ENCODE data around the gene CHN2.

The CHN2 gene

GRCh38 chr7:29447828-29448227 is 253.3 kb downstream of the CHN2 start:
- no peak for TF ChIP-seq POLR2A (IDR thresholded peaks at IDR 0.05; ENCODE audit: low read depth, low read length)
- TF ChIP-seq TAF1 (IDR thresholded peaks at IDR 0.05; ENCODE audit: low read depth, low read length), result no peak
- TF ChIP-seq POU2F2 (IDR thresholded peaks at IDR 0.05; ENCODE audit: low read depth, low read length), result no peak
- no peak for FAIRE-seq
- DNase-seq (ENCODE audit: insufficient read length, low spot score), result no peak

GRCh38 chr7:29449569-29450260 is 255.1 kb downstream of the CHN2 start:
- DNase-seq (ENCODE audit: insufficient read length, low spot score) (no peak), FAIRE-seq (no peak)
- TF ChIP-seq POLR2AphosphoS5 (IDR thresholded peaks at IDR 0.05; ENCODE audit: low read depth, low read length) (no peak), SPI1 (IDR thresholded peaks at IDR 0.05; ENCODE audit: low read depth, low read length) (no peak), TAF1 (IDR thresholded peaks at IDR 0.05; ENCODE audit: low read depth, low read length) (no peak), POLR2A (IDR thresholded peaks at IDR 0.05; ENCODE audit: low read depth, low read length) (no peak), POU2F2 (IDR thresholded peaks at IDR 0.05; ENCODE audit: low read depth, low read length) (no peak), PAX5 (IDR thresholded peaks at IDR 0.05; ENCODE audit: insufficient read depth, low read length, severe bottlenecking) (no peak)

- no peak for DNase-seq (ENCODE audit: insufficient read length, low spot score)
- TF ChIP-seq PAX5 (IDR thresholded peaks at IDR 0.05; ENCODE audit: insufficient read depth, low read length, severe bottlenecking), result no peak
- no peak for TF ChIP-seq POU2F2 (IDR thresholded peaks at IDR 0.05; ENCODE audit: low read depth, low read length)
- no peak for TF ChIP-seq POLR2A (IDR thresholded peaks at IDR 0.05; ENCODE audit: low read depth, low read length)
- no peak for TF ChIP-seq TAF1 (IDR thresholded peaks at IDR 0.05; ENCODE audit: low read depth, low read length)
- no peak for TF ChIP-seq POLR2AphosphoS5 (IDR thresholded peaks at IDR 0.05; ENCODE audit: low read depth, low read length)
- no peak for FAIRE-seq
These were observed 258.4 kb downstream of the CHN2 start for GRCh38 chr7:29453021-29453420.

- FAIRE-seq (no peak), DNase-seq (ENCODE audit: insufficient read length, low spot score) (no peak)
- TF ChIP-seq SPI1 (IDR thresholded peaks at IDR 0.05; ENCODE audit: low read depth, low read length) (no peak), POU2F2 (IDR thresholded peaks at IDR 0.05; ENCODE audit: low read depth, low read length) (no peak), PAX5 (IDR thresholded peaks at IDR 0.05; ENCODE audit: insufficient read depth, low read length, severe bottlenecking) (no peak), POLR2AphosphoS5 (IDR thresholded peaks at IDR 0.05; ENCODE audit: low read depth, low read length) (no peak), TAF1 (IDR thresholded peaks at IDR 0.05; ENCODE audit: low read depth, low read length) (no peak), POLR2A (IDR thresholded peaks at IDR 0.05; ENCODE audit: low read depth, low read length) (no peak)
These were observed 259.9 kb downstream of the CHN2 start for GRCh38 chr7:29454464-29454863.

- FAIRE-seq (no peak), DNase-seq (ENCODE audit: insufficient read length, low spot score) (no peak)
- TF ChIP-seq POU2F2 (IDR thresholded peaks at IDR 0.05; ENCODE audit: low read depth, low read length) (no peak), POLR2A (IDR thresholded peaks at IDR 0.05; ENCODE audit: low read depth, low read length) (no peak), POLR2AphosphoS5 (IDR thresholded peaks at IDR 0.05; ENCODE audit: low read depth, low read length) (no peak)
These were observed 260.4 kb downstream of the CHN2 start for GRCh38 chr7:29454899-29455451.

- DNase-seq (ENCODE audit: insufficient read length, low spot score) (no peak), FAIRE-seq (no peak)
- no peak for TF ChIP-seq POLR2A (IDR thresholded peaks at IDR 0.05; ENCODE audit: low read depth, low read length)
- no peak for TF ChIP-seq POLR2AphosphoS5 (IDR thresholded peaks at IDR 0.05; ENCODE audit: low read depth, low read length)
- TF ChIP-seq SPI1 (IDR thresholded peaks at IDR 0.05; ENCODE audit: low read depth, low read length), result no peak
These were observed 262.6 kb downstream of the CHN2 start for GRCh38 chr7:29457141-29457561.

- DNase-seq (ENCODE audit: insufficient read length, low spot score) (no peak), FAIRE-seq (no peak)
- no peak for TF ChIP-seq SPI1 (IDR thresholded peaks at IDR 0.05; ENCODE audit: low read depth, low read length)
- no peak for TF ChIP-seq PAX5 (IDR thresholded peaks at IDR 0.05; ENCODE audit: insufficient read depth, low read length, severe bottlenecking)
- no peak for TF ChIP-seq POLR2AphosphoS5 (IDR thresholded peaks at IDR 0.05; ENCODE audit: low read depth, low read length)
- TF ChIP-seq TAF1 (IDR thresholded peaks at IDR 0.05; ENCODE audit: low read depth, low read length), result no peak
These were observed 263.0 kb downstream of the CHN2 start for GRCh38 chr7:29457565-29458011.

GRCh38 chr7:29458933-29459332 is 264.4 kb downstream of the CHN2 start:
- TF ChIP-seq POLR2A (IDR thresholded peaks at IDR 0.05; ENCODE audit: low read depth, low read length), result no peak
- no peak for TF ChIP-seq POU2F2 (IDR thresholded peaks at IDR 0.05; ENCODE audit: low read depth, low read length)
- no peak for TF ChIP-seq TAF1 (IDR thresholded peaks at IDR 0.05; ENCODE audit: low read depth, low read length)
- TF ChIP-seq POLR2AphosphoS5 (IDR thresholded peaks at IDR 0.05; ENCODE audit: low read depth, low read length), result no peak
- TF ChIP-seq SPI1 (IDR thresholded peaks at IDR 0.05; ENCODE audit: low read depth, low read length), result no peak
- no peak for TF ChIP-seq PAX5 (IDR thresholded peaks at IDR 0.05; ENCODE audit: insufficient read depth, low read length, severe bottlenecking)
- DNase-seq (ENCODE audit: insufficient read length, low spot score), result no peak
- no peak for FAIRE-seq

GRCh38 chr7:29459589-29459988 is 265.0 kb downstream of the CHN2 start:
- DNase-seq (ENCODE audit: insufficient read length, low spot score) (no peak), FAIRE-seq (no peak)
- TF ChIP-seq POLR2A (IDR thresholded peaks at IDR 0.05; ENCODE audit: low read depth, low read length), result no peak
- no peak for TF ChIP-seq PAX5 (IDR thresholded peaks at IDR 0.05; ENCODE audit: insufficient read depth, low read length, severe bottlenecking)
- no peak for TF ChIP-seq POLR2AphosphoS5 (IDR thresholded peaks at IDR 0.05; ENCODE audit: low read depth, low read length)
- TF ChIP-seq POU2F2 (IDR thresholded peaks at IDR 0.05; ENCODE audit: low read depth, low read length), result no peak
- TF ChIP-seq SPI1 (IDR thresholded peaks at IDR 0.05; ENCODE audit: low read depth, low read length), result no peak
- TF ChIP-seq TAF1 (IDR thresholded peaks at IDR 0.05; ENCODE audit: low read depth, low read length), result no peak

GRCh38 chr7:29461996-29462395 is 267.4 kb downstream of the CHN2 start:
- no peak for TF ChIP-seq SPI1 (IDR thresholded peaks at IDR 0.05; ENCODE audit: low read depth, low read length)
- TF ChIP-seq POLR2AphosphoS5 (IDR thresholded peaks at IDR 0.05; ENCODE audit: low read depth, low read length), result no peak
- TF ChIP-seq PAX5 (IDR thresholded peaks at IDR 0.05; ENCODE audit: insufficient read depth, low read length, severe bottlenecking), result no peak
- TF ChIP-seq TAF1 (IDR thresholded peaks at IDR 0.05; ENCODE audit: low read depth, low read length), result no peak
- TF ChIP-seq POLR2A (IDR thresholded peaks at IDR 0.05; ENCODE audit: low read depth, low read length), result no peak
- no peak for TF ChIP-seq POU2F2 (IDR thresholded peaks at IDR 0.05; ENCODE audit: low read depth, low read length)
- no peak for FAIRE-seq
- no peak for DNase-seq (ENCODE audit: insufficient read length, low spot score)
